ENCODE data around the gene LXN.
"Not testable (repeated sequence)": the region's sequence is repeated elsewhere in the genome, so short reads cannot be mapped to it uniquely, and the experiment has no call there.

The LXN gene

DNA sequence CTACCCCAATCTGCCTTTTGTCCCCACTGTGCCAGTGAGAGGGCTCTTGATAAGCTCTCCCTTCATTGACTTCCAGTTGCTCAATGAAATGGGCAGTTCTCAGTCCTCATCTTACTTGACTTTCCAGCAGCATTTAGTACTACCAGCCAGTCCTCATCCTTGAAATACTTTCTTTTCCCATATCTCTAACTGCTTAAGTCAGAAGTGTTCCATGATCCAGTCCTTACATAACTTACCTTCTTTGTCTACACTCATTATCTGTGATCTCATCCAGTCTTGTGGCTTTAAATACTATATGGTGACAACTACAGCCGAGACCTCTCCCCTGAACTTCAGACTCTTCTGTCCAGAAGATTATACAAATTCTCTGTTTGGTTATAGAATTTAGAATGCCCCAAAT lies 31.1 kb upstream of the LXN start:
- no peak for FAIRE-seq
- no peak for DNase-seq (ENCODE audit: insufficient read length, low spot score)
- TF ChIP-seq TAF1 (IDR thresholded peaks at IDR 0.05; ENCODE audit: low read depth, low read length), result no peak
- TF ChIP-seq POU2F2 (IDR thresholded peaks at IDR 0.05; ENCODE audit: low read depth, low read length), result no peak
- TF ChIP-seq POLR2A (IDR thresholded peaks at IDR 0.05; ENCODE audit: low read depth, low read length), result no peak
- TF ChIP-seq POLR2AphosphoS5 (IDR thresholded peaks at IDR 0.05; ENCODE audit: low read depth, low read length), result no peak
- TF ChIP-seq SPI1 (IDR thresholded peaks at IDR 0.05; ENCODE audit: low read depth, low read length), result no peak
- TF ChIP-seq PAX5 (IDR thresholded peaks at IDR 0.05; ENCODE audit: insufficient read depth, low read length, severe bottlenecking), result no peak

GRCh38 chr3:158702815-158703481 lies 30.5 kb upstream of the LXN start:
- TF ChIP-seq PAX5 (IDR thresholded peaks at IDR 0.05; ENCODE audit: insufficient read depth, low read length, severe bottlenecking), result no peak
- TF ChIP-seq POLR2AphosphoS5 (IDR thresholded peaks at IDR 0.05; ENCODE audit: low read depth, low read length), result no peak
- no peak for TF ChIP-seq TAF1 (IDR thresholded peaks at IDR 0.05; ENCODE audit: low read depth, low read length)
- TF ChIP-seq POU2F2 (IDR thresholded peaks at IDR 0.05; ENCODE audit: low read depth, low read length), result no peak
- no peak for TF ChIP-seq SPI1 (IDR thresholded peaks at IDR 0.05; ENCODE audit: low read depth, low read length)
- TF ChIP-seq POLR2A (IDR thresholded peaks at IDR 0.05; ENCODE audit: low read depth, low read length), result no peak
- FAIRE-seq (no peak), DNase-seq (ENCODE audit: insufficient read length, low spot score) (no peak)

GRCh38 chr3:158701420-158702065 lies 29.1 kb upstream of the LXN start:
- no peak for TF ChIP-seq PAX5 (IDR thresholded peaks at IDR 0.05; ENCODE audit: insufficient read depth, low read length, severe bottlenecking)
- no peak for TF ChIP-seq SPI1 (IDR thresholded peaks at IDR 0.05; ENCODE audit: low read depth, low read length)
- TF ChIP-seq POU2F2 (IDR thresholded peaks at IDR 0.05; ENCODE audit: low read depth, low read length), result no peak
- TF ChIP-seq POLR2A (IDR thresholded peaks at IDR 0.05; ENCODE audit: low read depth, low read length), result no peak
- TF ChIP-seq TAF1 (IDR thresholded peaks at IDR 0.05; ENCODE audit: low read depth, low read length), result no peak
- no peak for TF ChIP-seq POLR2AphosphoS5 (IDR thresholded peaks at IDR 0.05; ENCODE audit: low read depth, low read length)
- DNase-seq (ENCODE audit: insufficient read length, low spot score), result no peak
- FAIRE-seq, result no peak

GRCh38 chr3:158700559-158700958 lies 28.1 kb upstream of the LXN start:
- TF ChIP-seq SPI1 (IDR thresholded peaks at IDR 0.05; ENCODE audit: low read depth, low read length) (no peak), POLR2AphosphoS5 (IDR thresholded peaks at IDR 0.05; ENCODE audit: low read depth, low read length) (no peak), POLR2A (IDR thresholded peaks at IDR 0.05; ENCODE audit: low read depth, low read length) (no peak), TAF1 (IDR thresholded peaks at IDR 0.05; ENCODE audit: low read depth, low read length) (no peak), PAX5 (IDR thresholded peaks at IDR 0.05; ENCODE audit: insufficient read depth, low read length, severe bottlenecking) (no peak)
- FAIRE-seq, result no peak
- DNase-seq (ENCODE audit: insufficient read length, low spot score), result no peak

GRCh38 chr3:158696618-158697017 lies 24.2 kb upstream of the LXN start:
- TF ChIP-seq TAF1 (IDR thresholded peaks at IDR 0.05; ENCODE audit: low read depth, low read length) (no peak), POU2F2 (IDR thresholded peaks at IDR 0.05; ENCODE audit: low read depth, low read length) (no peak), SPI1 (IDR thresholded peaks at IDR 0.05; ENCODE audit: low read depth, low read length) (no peak), PAX5 (IDR thresholded peaks at IDR 0.05; ENCODE audit: insufficient read depth, low read length, severe bottlenecking) (no peak), POLR2AphosphoS5 (IDR thresholded peaks at IDR 0.05; ENCODE audit: low read depth, low read length) (no peak), POLR2A (IDR thresholded peaks at IDR 0.05; ENCODE audit: low read depth, low read length) (no peak)
- FAIRE-seq, result no peak
- DNase-seq (ENCODE audit: insufficient read length, low spot score), result no peak

- DNase-seq (ENCODE audit: insufficient read length, low spot score); FAIRE-seq: not testable (repeated sequence)
Observed at GRCh38 chr3:158693866-158694456, 21.5 kb upstream of the LXN start.

DNA sequence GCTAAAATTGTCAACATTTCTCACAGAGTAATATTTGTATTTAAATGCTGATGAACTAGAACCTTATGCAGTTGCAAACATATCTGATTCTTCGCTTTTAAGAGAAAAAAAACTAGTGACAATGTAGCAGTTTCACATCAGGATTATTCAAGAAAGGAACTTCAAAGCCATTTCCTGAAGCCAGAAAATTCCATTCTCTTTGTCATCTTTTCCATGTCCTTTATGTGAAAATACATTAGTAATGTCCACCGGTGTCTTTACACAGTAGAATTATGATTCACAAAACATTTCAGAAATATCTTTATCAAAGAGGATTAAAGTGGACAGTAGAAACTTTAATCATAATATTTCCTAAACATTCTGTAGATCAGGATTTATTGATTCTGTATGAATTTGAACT lies 12.7 kb upstream of the LXN start:
- FAIRE-seq (no peak), DNase-seq (ENCODE audit: insufficient read length, low spot score) (no peak)
- TF ChIP-seq POU2F2 (IDR thresholded peaks at IDR 0.05; ENCODE audit: low read depth, low read length) (no peak), TAF1 (IDR thresholded peaks at IDR 0.05; ENCODE audit: low read depth, low read length) (no peak), PAX5 (IDR thresholded peaks at IDR 0.05; ENCODE audit: insufficient read depth, low read length, severe bottlenecking) (no peak), SPI1 (IDR thresholded peaks at IDR 0.05; ENCODE audit: low read depth, low read length) (no peak), POLR2A (IDR thresholded peaks at IDR 0.05; ENCODE audit: low read depth, low read length) (no peak), POLR2AphosphoS5 (IDR thresholded peaks at IDR 0.05; ENCODE audit: low read depth, low read length) (no peak)

DNA sequence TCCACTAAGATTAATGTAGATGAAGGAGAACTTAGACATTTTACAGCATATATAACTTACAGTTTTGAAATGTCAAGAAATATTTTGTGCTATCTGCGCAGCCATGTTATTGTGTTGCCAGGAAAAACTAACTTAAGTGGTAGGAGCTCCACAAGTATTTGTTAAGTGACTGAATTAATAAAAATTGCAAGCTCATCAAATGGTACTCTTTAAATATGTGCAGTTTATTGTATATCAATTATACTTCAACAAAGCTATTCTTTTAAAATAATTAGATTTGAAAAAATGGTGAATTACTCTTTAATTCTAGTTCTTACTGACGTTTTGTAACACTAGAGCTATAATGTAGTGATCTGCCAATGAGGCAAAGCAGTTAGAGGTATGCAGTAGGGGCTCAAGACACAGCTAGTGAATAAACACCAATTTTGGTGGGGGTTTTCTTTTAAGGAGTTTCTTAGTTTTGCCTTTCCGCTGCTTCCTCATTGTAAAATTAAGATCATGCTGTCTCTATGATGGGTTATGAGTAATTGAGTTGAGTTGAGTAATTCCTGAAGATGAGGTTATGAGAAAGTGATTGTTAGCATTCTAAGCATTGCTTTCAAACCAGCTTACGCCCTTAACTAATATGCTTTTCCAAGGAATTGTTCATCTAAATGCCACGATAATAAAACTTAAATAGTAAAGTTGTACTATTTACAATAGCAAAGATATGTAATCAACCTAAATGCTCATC lies 10.9 kb upstream of the LXN start:
- TF ChIP-seq SPI1 (IDR thresholded peaks at IDR 0.05; ENCODE audit: low read depth, low read length), result no peak
- TF ChIP-seq POLR2A (IDR thresholded peaks at IDR 0.05; ENCODE audit: low read depth, low read length), result no peak
- no peak for DNase-seq (ENCODE audit: insufficient read length, low spot score)
- FAIRE-seq, result peak; percentile 26

- FAIRE-seq, result no peak
- no peak for TF ChIP-seq POLR2AphosphoS5 (IDR thresholded peaks at IDR 0.05; ENCODE audit: low read depth, low read length)
- no peak for TF ChIP-seq PAX5 (IDR thresholded peaks at IDR 0.05; ENCODE audit: insufficient read depth, low read length, severe bottlenecking)
- TF ChIP-seq POLR2A (IDR thresholded peaks at IDR 0.05; ENCODE audit: low read depth, low read length), result no peak
- TF ChIP-seq SPI1 (IDR thresholded peaks at IDR 0.05; ENCODE audit: low read depth, low read length), result no peak
- TF ChIP-seq TAF1 (IDR thresholded peaks at IDR 0.05; ENCODE audit: low read depth, low read length), result no peak
- TF ChIP-seq POU2F2 (IDR thresholded peaks at IDR 0.05; ENCODE audit: low read depth, low read length), result no peak
- no peak for DNase-seq (ENCODE audit: insufficient read length, low spot score)
Observed at GRCh38 chr3:158680861-158681260, 8.4 kb upstream of the LXN start.
